Stimulated activated CD8-positive, alpha-beta memory T cell treated with anti-CD3 and anti-CD28 coated beads, Interleukin-12 subunit alpha, Interleukin-12 subunit beta, amount 100 ng/mL, for 1 hour (primary cell): ENCODE measurements around the gene TSPAN2.

ENCODE experiments used
- DNase-seq: peaks from one replicate; pipeline ENCODE4 v3.0.0-alpha.2; 2020; ENCODE audit warnings: low read depth

TSPAN2 gene

DNA sequence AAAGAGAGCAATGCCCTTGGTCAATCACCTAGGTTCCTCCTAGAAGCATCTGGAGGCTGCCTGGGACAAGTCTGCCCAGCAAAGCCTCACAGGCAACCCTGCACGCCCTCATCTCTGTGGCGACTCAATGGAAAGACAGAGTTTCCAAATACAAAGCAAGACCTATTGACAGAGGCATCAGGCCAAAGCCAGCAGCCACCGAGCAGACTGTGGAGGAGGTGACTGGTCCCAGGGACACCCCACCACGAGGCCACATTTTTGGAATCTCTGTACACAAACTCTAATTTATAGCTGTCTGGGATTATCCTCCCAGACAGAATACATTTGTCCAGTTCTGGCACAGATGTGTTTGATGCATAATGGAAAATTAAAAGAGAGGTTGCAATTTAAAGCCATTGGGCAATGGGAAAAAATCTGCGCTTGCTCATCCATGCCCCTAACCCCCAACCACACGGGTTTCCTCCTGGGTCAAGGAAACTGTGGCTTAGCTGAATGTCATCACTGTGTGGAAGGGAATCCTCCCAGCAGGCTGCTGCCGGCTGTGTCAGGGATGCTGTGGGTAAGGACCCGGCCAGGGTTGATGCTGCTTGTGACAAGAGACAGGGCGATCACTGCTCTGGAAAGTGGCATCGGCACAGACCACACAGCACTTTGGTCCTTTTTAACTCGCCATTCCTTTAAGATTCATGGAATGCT lies 14.3 kb downstream of the TSPAN2 start:
- DNase-seq: no peak

- DNase-seq: no peak
Observed at GRCh38 chr1:115073298-115074087, 15.8 kb downstream of the TSPAN2 start.

DNA sequence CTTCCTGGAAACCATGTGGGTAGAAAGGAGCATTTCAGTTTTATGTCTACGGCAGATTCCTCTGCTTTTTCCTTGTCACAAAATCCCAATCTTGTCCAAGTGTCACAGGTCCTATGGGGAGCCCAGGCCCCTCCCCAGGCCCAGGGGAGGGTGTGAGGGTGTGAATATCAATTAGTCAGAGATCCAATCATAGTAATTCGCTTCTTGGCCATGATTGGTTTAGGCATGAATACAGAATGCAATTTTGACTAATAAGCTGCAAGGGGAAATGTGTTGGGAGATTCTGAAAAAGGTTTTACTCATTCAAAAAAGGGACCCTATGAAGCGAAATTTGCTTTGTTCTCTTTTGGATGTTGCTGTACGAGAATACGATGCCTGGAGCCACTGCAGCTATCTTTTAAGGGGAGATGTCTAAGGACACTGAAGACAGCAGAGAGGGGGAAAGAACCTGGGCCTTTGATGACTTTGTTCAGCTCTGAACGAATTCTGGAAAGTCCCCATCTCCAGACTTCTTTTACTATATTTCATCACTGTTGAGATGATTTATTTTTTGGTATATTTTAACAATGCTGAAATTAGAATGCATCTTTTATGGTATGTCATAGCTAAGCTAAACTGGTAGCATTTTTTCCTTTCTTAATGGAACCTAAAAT lies 18.2 kb downstream of the TSPAN2 start:
- no peak for DNase-seq

DNA sequence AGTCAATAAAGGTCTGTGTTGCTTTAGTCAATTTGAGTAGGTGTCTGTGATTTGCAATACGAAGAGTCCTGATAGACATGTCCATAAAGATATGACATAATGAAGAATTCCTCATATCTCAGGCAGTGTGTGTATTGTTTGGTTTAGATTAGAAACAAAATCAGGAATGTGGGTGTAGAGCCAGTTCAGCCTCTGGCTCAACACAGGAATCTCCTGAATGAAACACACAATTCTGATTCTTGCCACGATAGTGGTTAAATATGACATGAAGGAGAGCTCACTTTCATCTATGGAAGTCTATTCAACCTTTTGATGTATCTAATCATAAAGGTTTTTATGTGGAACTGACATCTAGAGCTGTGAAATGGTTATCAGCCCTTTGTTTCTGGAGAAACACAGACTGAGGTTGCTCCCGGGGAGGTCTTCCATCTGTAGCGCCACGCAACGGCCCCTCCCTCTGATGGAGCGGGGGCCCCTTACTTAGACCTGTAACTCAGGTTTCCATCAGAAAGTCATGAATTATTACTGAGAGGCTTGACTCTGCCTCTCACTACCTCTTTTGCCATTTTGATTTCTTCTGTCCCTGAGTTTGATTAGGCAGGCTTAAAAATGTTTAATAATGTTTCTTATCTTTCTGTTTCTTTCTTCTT lies 19.5 kb downstream of the TSPAN2 start:
- DNase-seq: no peak

GRCh38 chr1:115068826-115069585 lies 20.3 kb downstream of the TSPAN2 start:
- no peak for DNase-seq

GRCh38 chr1:115067161-115067859 lies 22.0 kb downstream of the TSPAN2 start:
- DNase-seq: no peak

- no peak for DNase-seq
Observed at GRCh38 chr1:115065021-115065420, 24.3 kb downstream of the TSPAN2 start.

DNA sequence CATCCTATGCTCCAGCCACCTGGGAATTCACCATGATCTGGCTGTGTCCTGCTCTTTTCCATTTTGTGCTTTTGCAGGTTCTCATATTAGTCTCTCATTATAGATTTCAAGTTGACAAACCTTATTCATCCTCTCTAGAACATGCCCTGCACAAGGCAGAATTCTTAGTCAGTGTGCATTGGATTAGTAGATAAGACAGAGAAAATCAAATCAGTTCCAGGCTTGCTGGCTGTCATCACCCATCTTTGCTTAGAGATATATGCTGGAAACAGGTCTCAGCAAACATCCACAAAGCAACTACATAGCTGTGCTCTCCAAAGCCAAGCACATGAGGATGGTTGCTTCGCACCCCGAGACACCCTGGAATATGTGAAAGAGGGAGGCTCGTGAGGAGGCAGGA lies 24.8 kb downstream of the TSPAN2 start:
- no peak for DNase-seq

GRCh38 chr1:115063228-115063901 lies 25.9 kb downstream of the TSPAN2 start:
- no peak for DNase-seq

DNA sequence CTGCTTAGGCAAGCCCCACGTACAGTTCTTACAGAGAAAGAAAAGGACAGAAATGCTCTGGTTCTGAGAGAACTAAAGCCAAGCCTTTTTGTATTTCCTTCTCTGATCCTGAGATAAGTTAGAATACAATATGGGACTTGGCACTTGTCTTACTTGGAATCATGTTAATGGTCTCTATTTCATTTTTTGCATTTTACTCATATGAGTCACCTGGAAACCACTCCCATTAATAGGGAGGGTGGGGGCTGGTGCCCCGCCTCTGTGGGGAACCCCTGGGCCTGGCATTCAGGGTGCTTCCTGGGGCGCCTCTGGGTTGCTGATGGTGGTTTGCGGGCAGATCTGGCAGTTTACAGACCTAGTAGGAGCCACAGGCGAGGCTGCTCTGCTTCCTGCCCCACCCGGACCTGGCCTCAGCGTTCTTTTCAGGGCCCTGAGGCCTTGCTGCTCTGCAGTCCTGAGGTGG lies 26.7 kb downstream of the TSPAN2 start:
- peak; percentile 89 for DNase-seq

- DNase-seq: no peak
Observed at GRCh38 chr1:115060501-115060900, 28.8 kb downstream of the TSPAN2 start.

- no peak for DNase-seq
Observed at GRCh38 chr1:115059316-115059715, 30.0 kb downstream of the TSPAN2 start.

DNA sequence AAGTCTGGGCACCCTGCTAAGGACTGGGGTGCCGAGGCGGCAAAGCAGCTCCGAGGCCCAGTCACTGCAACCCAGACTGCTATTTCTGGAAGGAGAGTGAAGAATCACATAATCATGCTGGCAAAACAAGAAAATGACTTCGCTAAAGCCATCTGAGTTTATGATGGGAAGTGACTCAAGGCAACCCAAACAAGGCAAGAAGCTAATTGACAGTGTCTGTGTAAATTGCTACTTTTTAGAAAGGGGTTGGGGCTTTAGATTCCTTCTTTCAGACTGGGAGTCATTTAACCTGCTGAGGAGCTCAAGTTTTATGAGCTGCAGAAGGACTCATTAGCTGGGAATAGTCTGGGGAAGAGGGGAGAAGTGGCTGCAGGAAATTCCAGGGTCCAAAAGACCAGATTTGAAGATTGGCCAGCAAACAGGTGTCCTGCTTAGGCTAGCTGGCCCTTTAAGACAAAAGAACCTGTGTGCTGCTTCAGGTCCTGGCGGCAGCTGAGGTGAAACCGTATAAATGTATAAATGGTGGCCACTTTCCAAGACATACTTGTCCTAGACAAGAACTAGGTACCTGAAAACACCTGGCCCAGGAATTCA lies 31.5 kb downstream of the TSPAN2 start:
- DNase-seq: no peak

DNA sequence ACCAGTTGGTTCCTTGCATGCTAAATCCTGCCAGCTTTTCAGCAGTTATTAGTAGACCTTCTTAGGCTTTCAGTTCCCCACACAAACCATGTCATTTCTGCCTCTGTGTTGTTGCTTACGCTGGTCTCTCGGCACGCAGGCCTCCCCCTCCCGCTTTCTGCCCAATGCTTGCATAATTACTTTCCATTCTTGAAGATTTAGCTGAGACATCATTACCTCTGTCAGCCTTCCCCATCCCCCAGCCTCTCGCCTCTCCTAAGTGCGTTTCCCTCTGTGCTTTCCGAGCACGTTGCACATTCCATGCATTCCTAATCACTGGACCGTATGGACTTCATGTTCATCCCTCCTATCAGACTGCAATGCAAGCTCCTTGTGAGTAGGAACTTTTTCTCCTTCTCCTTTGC lies 32.9 kb downstream of the TSPAN2 start:
- no peak for DNase-seq

DNA sequence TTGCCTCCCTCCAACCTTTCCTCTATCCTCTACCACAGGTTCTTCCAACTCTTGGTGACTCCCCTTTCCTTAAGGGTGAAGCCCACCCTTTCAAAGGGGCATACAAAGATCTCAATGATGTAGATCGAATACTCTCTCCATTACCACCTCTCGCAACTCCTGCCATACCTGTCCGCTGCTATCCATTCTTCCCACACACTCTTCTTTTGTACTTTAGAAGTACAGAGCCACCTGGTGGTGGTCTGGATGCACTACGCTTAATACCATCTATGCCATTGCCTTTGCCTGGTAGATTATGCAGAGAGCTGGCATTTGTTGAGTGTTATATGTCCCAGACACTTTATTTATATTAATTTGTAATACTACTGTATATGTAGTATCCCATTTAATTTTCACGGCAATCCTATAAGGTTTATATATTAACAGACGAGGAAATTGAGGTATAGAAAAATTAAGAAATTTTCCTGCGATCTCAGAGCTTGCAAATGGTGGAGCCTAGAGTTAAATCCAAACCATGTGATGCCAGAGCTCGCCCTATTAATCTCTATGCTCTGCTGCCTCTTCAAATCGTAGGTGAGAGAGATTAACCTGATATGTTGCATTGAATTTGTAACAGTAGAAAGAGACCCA lies 36.7 kb downstream of the TSPAN2 start:
- DNase-seq: peak; percentile 28

GRCh38 chr1:115051850-115052249 lies 37.5 kb downstream of the TSPAN2 start:
- DNase-seq: no peak

- no peak for DNase-seq
Observed at GRCh38 chr1:115046751-115047150, 42.6 kb downstream of the TSPAN2 start.

DNA sequence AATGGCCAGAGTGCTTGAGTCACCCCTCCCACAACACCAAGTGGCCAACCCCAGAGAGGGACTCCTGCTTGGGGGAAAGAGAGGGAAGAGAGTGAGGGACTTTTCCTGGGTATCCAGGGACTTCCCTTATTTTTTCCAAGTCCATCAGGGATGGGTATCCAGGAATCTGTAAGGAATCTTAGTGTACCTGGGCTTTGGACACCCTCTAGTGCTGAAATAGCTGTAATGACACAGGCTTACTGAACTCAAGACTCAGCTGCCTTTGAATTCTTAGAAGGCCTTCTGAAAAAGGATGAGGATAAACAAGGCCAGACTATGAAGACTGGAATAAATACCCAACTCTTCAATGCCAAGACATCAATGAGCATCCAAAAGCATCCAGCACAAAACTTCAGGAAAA lies 47.6 kb downstream of the TSPAN2 start:
- DNase-seq: no peak

DNA sequence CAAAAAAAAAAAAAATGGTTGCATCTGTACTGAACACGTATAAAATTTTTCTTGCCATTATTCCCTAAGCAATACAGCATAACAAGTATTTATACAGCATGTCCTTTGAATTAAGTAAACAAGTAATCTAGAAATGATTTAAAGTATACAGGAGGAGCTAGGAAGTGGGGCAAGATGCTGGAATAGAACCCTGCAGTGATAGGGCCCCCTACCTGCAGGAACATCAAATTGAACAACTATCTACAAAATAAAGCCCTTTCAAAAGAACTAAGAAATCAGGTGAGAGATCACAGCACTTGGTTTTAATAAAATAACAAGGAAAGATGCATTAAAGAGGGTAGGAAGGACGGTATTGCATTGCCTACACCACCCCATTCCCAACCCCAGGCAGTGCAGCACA lies 48.8 kb downstream of the TSPAN2 start:
- DNase-seq: no peak
